Upper lobe of left lung (tissue), 6 donors: ENCODE measurements around the gene KRTAP13-1. TPM values are rescaled to one million over a fixed set of nuclear protein-coding genes. Genes with fewer than 3 reads are reported as not detected.

Experiments used
- ATAC-seq, 2 donors: fragments of 200-7000 bp; cut with Tn5 transposase; one replicate each; pipeline ENCODE4 v1.9.1; 2022; ENCODE audit warnings: mild to moderate bottlenecking in 2 of 2, moderate library complexity in 2 of 2; ENCODE audit not compliant: low FRiP score in 2 of 2
- DNase-seq, 2 donors: peaks; one replicate each; pipeline ENCODE4 v3.0.0-alpha.2; 2019 to 2020
- H3K27ac ChIP-seq, 4 donors: fragments of 200-600 bp; sonication (generic); one replicate each; pipeline ENCODE4 v1.5.1; 2016 to 2019
- H3K27me3 ChIP-seq, 4 donors: fragments of 200-600 bp; sonication (generic); one replicate each; pipeline ENCODE4 v1.5.1; 2017 to 2019
- H3K36me3 ChIP-seq, 4 donors: fragments of 200-600 bp; sonication (generic); one replicate each; pipeline ENCODE4 v1.5.1; 2016 to 2019
- H3K4me1 ChIP-seq, 4 donors: fragments of 200-600 bp; sonication (generic); one replicate each; pipeline ENCODE4 v1.5.1; 2018 to 2019
- H3K4me3 ChIP-seq, 4 donors: fragments of 200-600 bp; sonication (generic); one replicate each; pipeline ENCODE4 v1.5.1; 2017 to 2019; ENCODE audit warnings: mild to moderate bottlenecking in 2 of 4, moderate library complexity in 1 of 4
- H3K9me3 ChIP-seq, 4 donors: fragments of 200-600 bp; sonication (generic); one replicate each; pipeline ENCODE4 v1.5.1; 2018 to 2019
- EP300 ChIP-seq, 4 donors: sonication (generic); formaldehyde crosslinking; IDR thresholded peaks; one replicate each; pipeline ENCODE4 v1.5.1; 2017; ENCODE audit warnings: antibody characterized with exemption in 4 of 4, control low read depth in 2 of 4
- POLR2A ChIP-seq, 4 donors: fragments of 450-650 bp; IDR thresholded peaks; one replicate each; pipeline ENCODE4 v1.5.1; 2016 to 2017; ENCODE audit warnings: antibody characterized with exemption in 4 of 4, mild to moderate bottlenecking in 2 of 4
- POLR2AphosphoS5 ChIP-seq, 2 donors: sonication (generic); formaldehyde crosslinking; IDR thresholded peaks; one replicate each; pipeline ENCODE4 v1.5.1; 2017; ENCODE audit warnings: antibody characterized with exemption in 2 of 2
- WGBS, 2 donors: methylation state at CpG; one replicate each; pipeline ENCODE4 v1.1.5; 2017 to 2018; 5-methylcytosine and 5-hydroxymethylcytosine counted together
- small RNA-seq, 4 donors: library from RNA; depleted of rRNA; stranded (forward); fragments of <200 nt; gene quantifications; one replicate each; pipeline ENCODE3, GENCODE V24; 2016
- total RNA-seq, 6 donors: library from RNA; depleted of rRNA in 4 of 6; stranded (reverse); fragments of >200 nt in 4 of 6; gene quantifications; one replicate each; pipeline versions ENCODE4 v1.1.0 to v1.2.1, GENCODE V29; 2016 to 2021
- TF ChIP-seq, protein P1 (sequence below), 6 experiments: fragments of 450-650 bp in 4 of 6; fragments of 200-600 bp in 2 of 6; sonication (generic) in 2 of 6; IDR thresholded peaks; one replicate each; pipeline ENCODE4 v1.5.1; 2016 to 2019; ENCODE audit warnings: antibody characterized with exemption in 6 of 6
- donor health status: DM: no; HTN: no; CAD: no; lungs with moderate emphysema.
- donor health status: DM: no; HTN: yes; CAD: no; lungs with severe emphysema.

KRTAP13-1 gene
- total RNA-seq, 6 donors from 2014 or later, result not detected

GRCh38 chr21:30443226-30443625, 47.4 kb downstream of the KRTAP13-1 start:
- Histone ChIP-seq H3K36me3 (no peaks in the 10 kb centered on the region), H3K27me3 (no peaks in the 10 kb centered on the region), H3K4me1 (no peaks in the 10 kb centered on the region), H3K4me3 (no peak overlapping the region), H3K9me3 (no peaks in the 10 kb centered on the region), H3K27ac (no peak overlapping the region)
- no peak for DNase-seq
- TF ChIP-seq POLR2AphosphoS5 (IDR thresholded peaks at IDR 0.05) (no peak), EP300 (IDR thresholded peaks at IDR 0.05) (no peak)
- TF ChIP-seq, protein P1, sequence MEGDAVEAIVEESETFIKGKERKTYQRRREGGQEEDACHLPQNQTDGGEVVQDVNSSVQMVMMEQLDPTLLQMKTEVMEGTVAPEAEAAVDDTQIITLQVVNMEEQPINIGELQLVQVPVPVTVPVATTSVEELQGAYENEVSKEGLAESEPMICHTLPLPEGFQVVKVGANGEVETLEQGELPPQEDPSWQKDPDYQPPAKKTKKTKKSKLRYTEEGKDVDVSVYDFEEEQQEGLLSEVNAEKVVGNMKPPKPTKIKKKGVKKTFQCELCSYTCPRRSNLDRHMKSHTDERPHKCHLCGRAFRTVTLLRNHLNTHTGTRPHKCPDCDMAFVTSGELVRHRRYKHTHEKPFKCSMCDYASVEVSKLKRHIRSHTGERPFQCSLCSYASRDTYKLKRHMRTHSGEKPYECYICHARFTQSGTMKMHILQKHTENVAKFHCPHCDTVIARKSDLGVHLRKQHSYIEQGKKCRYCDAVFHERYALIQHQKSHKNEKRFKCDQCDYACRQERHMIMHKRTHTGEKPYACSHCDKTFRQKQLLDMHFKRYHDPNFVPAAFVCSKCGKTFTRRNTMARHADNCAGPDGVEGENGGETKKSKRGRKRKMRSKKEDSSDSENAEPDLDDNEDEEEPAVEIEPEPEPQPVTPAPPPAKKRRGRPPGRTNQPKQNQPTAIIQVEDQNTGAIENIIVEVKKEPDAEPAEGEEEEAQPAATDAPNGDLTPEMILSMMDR (IDR thresholded peaks at IDR 0.05), result no peak
- ATAC-seq, result no peak

GRCh38 chr21:30444204-30444603, 48.4 kb downstream of the KRTAP13-1 start:
- no peak overlapping the region for H3K4me3 ChIP-seq
- TF ChIP-seq POLR2AphosphoS5 (IDR thresholded peaks at IDR 0.05) (no peak), POLR2A (IDR thresholded peaks at IDR 0.05) (no peak), EP300 (IDR thresholded peaks at IDR 0.05) (no peak)
- TF ChIP-seq, protein P1 (IDR thresholded peaks at IDR 0.05), result no peak
- no peaks in the 10 kb centered on the region for H3K4me1 ChIP-seq
- no peaks in the 10 kb centered on the region for H3K9me3 ChIP-seq
- no peak for DNase-seq
- H3K27ac ChIP-seq, result no peak overlapping the region
- H3K27me3 ChIP-seq, result no peaks in the 10 kb centered on the region
- ATAC-seq, result no peak
- 42 to 71% methylated on average over 1 of the region's 1 CpG for WGBS, 2 donors
- no peaks in the 10 kb centered on the region for H3K36me3 ChIP-seq

Small RNAs within 50 kb of the gene (small RNA-seq; reads per million reads assigned to genes)
- gene KRTAP23-1 (0 reads per million in 4 donors), gene MIR4327 (0 reads per million in 4 donors)

Other genes starting within 250 kb of the KRTAP13-1 start
- not detected for gene CLDN17, start 229.2 kb upstream of the KRTAP13-1 start, total RNA-seq
- 1 to 10 TPM in 3 of 6 donors, under 1 TPM in 1, not detected in 2; 0.09 to 4.8 (median 1.6) TPM for gene CLDN8, start 179.9 kb upstream of the KRTAP13-1 start, total RNA-seq
- gene KRTAP24-1, start 113.1 kb upstream of the KRTAP13-1 start, total RNA-seq, result not detected
- not detected for gene KRTAP25-1, start 106.5 kb upstream of the KRTAP13-1 start, total RNA-seq
- gene KRTAP26-1, start 75.7 kb upstream of the KRTAP13-1 start, total RNA-seq, result not detected
- not detected for gene KRTAP27-1, start 58.3 kb upstream of the KRTAP13-1 start, total RNA-seq
- gene KRTAP23-1, start 47.4 kb upstream of the KRTAP13-1 start, total RNA-seq, result not detected
- not detected for gene KRTAP13-2, start 23.8 kb upstream of the KRTAP13-1 start, total RNA-seq
- gene KRTAP13-3, start 29.9 kb downstream of the KRTAP13-1 start, total RNA-seq, result not detected
- not detected for gene KRTAP13-4, start 34.2 kb downstream of the KRTAP13-1 start, total RNA-seq
- not detected for gene KRTAP15-1, start 44.2 kb downstream of the KRTAP13-1 start, total RNA-seq
- not detected for gene KRTAP19-1, start 84.3 kb downstream of the KRTAP13-1 start, total RNA-seq
- not detected for gene KRTAP19-2, start 91.4 kb downstream of the KRTAP13-1 start, total RNA-seq
- not detected for gene KRTAP19-3, start 96.0 kb downstream of the KRTAP13-1 start, total RNA-seq
- not detected for gene KRTAP19-4, start 101.1 kb downstream of the KRTAP13-1 start, total RNA-seq
- not detected for gene KRTAP19-5, start 106.1 kb downstream of the KRTAP13-1 start, total RNA-seq
- gene KRTAP19-6, start 145.8 kb downstream of the KRTAP13-1 start, total RNA-seq, result not detected
- not detected for gene KRTAP19-7, start 165.3 kb downstream of the KRTAP13-1 start, total RNA-seq
- gene KRTAP22-2, start 194.4 kb downstream of the KRTAP13-1 start, total RNA-seq, result not detected
- gene KRTAP6-3, start 196.4 kb downstream of the KRTAP13-1 start, total RNA-seq, result not detected
- not detected for gene KRTAP6-2, start 202.9 kb downstream of the KRTAP13-1 start, total RNA-seq
- not detected for gene KRTAP22-1, start 205.1 kb downstream of the KRTAP13-1 start, total RNA-seq
- gene KRTAP6-1, start 217.9 kb downstream of the KRTAP13-1 start, total RNA-seq, result not detected
- not detected for gene KRTAP20-1, start 220.4 kb downstream of the KRTAP13-1 start, total RNA-seq
- gene KRTAP20-4, start 224.6 kb downstream of the KRTAP13-1 start, total RNA-seq, result not detected
- not detected for gene KRTAP20-2, start 239.2 kb downstream of the KRTAP13-1 start, total RNA-seq
- gene KRTAP20-3, start 246.8 kb downstream of the KRTAP13-1 start, total RNA-seq, result not detected